HG03469 (cell line): ENCODE data around the gene RPL22L1.
"Not testable (repeated sequence)": the region's sequence is repeated elsewhere in the genome, so short reads cannot be mapped to it uniquely, and the experiment has no call there.

Experiments used
- ATAC-seq: cut with Tn5 transposase; IDR thresholded peaks from one replicate; pipeline ENCODE4 v1.9.1; 2021; ENCODE audit warnings: mild to moderate bottlenecking, moderate library complexity, moderate number of reproducible peaks; ENCODE audit not compliant: unreplicated experiment

Gene RPL22L1

GRCh38 chr3:170884109-170884930 lies 14.3 kb upstream of the RPL22L1 start:
- not testable (repeated sequence) for ATAC-seq

GRCh38 chr3:170878688-170879087 lies 8.7 kb upstream of the RPL22L1 start:
- not testable (repeated sequence) for ATAC-seq

- ATAC-seq = not testable (repeated sequence)
These were observed 7.3 kb upstream of the RPL22L1 start for GRCh38 chr3:170877311-170877710.

GRCh38 chr3:170876537-170876936 lies 6.5 kb upstream of the RPL22L1 start:
- ATAC-seq = no peak

- ATAC-seq = no peak
These were observed 780 bp downstream of the RPL22L1 start for GRCh38 chr3:170869239-170869590.

GRCh38 chr3:170868577-170869238 lies 1.3 kb downstream of the RPL22L1 start:
- ATAC-seq = no peak

GRCh38 chr3:170867143-170867937 lies 2.7 kb downstream of the RPL22L1 start:
- no peak for ATAC-seq

- no peak for ATAC-seq
These were observed 3.5 kb downstream of the RPL22L1 start for GRCh38 chr3:170866499-170866898.

GRCh38 chr3:170865209-170866094 lies 4.5 kb downstream of the RPL22L1 start:
- ATAC-seq = no peak

- no peak for ATAC-seq
These were observed 5.3 kb downstream of the RPL22L1 start for GRCh38 chr3:170864525-170865208.

GRCh38 chr3:170863816-170864215 lies 6.2 kb downstream of the RPL22L1 start:
- no peak for ATAC-seq

- no peak for ATAC-seq
These were observed 7.2 kb downstream of the RPL22L1 start for GRCh38 chr3:170862618-170863374.

GRCh38 chr3:170858599-170858998 lies 11.4 kb downstream of the RPL22L1 start:
- no peak for ATAC-seq

- ATAC-seq = no peak
These were observed 17.7 kb downstream of the RPL22L1 start for GRCh38 chr3:170852324-170852723.

GRCh38 chr3:170848292-170848917 lies 21.6 kb downstream of the RPL22L1 start:
- no peak for ATAC-seq

GRCh38 chr3:170844377-170844776 lies 25.6 kb downstream of the RPL22L1 start:
- no peak for ATAC-seq

- ATAC-seq = no peak
These were observed 29.6 kb downstream of the RPL22L1 start for GRCh38 chr3:170840291-170840859.

GRCh38 chr3:170839518-170840100 lies 30.4 kb downstream of the RPL22L1 start:
- no peak for ATAC-seq
